Upper lobe of left lung (tissue), 4 donors: ENCODE measurements around the gene SSR3.

Experiments
- EP300 ChIP-seq, 4 donors: sonication (generic); formaldehyde crosslinking; IDR thresholded peaks; one replicate each; pipeline ENCODE4 v1.5.1; 2017; ENCODE audit warnings: antibody characterized with exemption in 4 of 4, control low read depth in 2 of 4
- POLR2A ChIP-seq, 4 donors: fragments of 450-650 bp; IDR thresholded peaks; one replicate each; pipeline ENCODE4 v1.5.1; 2016 to 2017; ENCODE audit warnings: antibody characterized with exemption in 4 of 4, mild to moderate bottlenecking in 2 of 4
- POLR2AphosphoS5 ChIP-seq, 2 donors: sonication (generic); formaldehyde crosslinking; IDR thresholded peaks; one replicate each; pipeline ENCODE4 v1.5.1; 2017; ENCODE audit warnings: antibody characterized with exemption in 2 of 2
- TF ChIP-seq, protein P1 (sequence below), 6 experiments: fragments of 450-650 bp in 4 of 6; fragments of 200-600 bp in 2 of 6; sonication (generic) in 2 of 6; IDR thresholded peaks; one replicate each; pipeline ENCODE4 v1.5.1; 2016 to 2019; ENCODE audit warnings: antibody characterized with exemption in 6 of 6

DNA sequence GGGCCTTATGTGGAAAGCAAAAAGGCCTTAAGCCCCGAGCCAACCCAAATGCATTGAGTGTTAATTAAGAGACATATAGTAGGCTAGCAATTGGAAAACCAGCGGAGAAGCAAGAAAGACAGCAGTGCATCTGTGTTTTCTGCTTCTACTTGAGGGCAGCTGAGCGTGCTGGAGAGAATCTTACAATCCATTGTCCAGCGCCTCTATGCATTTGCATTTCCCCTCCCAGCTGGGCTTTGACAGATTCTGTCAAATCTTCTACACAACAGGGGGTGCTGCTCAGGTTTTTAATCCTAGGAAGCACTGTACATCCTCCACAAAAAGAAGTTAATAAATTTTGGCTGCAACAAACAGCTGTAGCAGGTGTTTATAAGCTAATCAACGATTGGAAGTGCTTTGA, 23.9 kb downstream of the SSR3 start:
- TF ChIP-seq, protein P1, sequence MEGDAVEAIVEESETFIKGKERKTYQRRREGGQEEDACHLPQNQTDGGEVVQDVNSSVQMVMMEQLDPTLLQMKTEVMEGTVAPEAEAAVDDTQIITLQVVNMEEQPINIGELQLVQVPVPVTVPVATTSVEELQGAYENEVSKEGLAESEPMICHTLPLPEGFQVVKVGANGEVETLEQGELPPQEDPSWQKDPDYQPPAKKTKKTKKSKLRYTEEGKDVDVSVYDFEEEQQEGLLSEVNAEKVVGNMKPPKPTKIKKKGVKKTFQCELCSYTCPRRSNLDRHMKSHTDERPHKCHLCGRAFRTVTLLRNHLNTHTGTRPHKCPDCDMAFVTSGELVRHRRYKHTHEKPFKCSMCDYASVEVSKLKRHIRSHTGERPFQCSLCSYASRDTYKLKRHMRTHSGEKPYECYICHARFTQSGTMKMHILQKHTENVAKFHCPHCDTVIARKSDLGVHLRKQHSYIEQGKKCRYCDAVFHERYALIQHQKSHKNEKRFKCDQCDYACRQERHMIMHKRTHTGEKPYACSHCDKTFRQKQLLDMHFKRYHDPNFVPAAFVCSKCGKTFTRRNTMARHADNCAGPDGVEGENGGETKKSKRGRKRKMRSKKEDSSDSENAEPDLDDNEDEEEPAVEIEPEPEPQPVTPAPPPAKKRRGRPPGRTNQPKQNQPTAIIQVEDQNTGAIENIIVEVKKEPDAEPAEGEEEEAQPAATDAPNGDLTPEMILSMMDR (IDR thresholded peaks at IDR 0.05) = no peak
- TF ChIP-seq POLR2A (IDR thresholded peaks at IDR 0.05) (no peak), POLR2AphosphoS5 (IDR thresholded peaks at IDR 0.05) (no peak), EP300 (IDR thresholded peaks at IDR 0.05) (no peak)
